Measurements from ENCODE around the gene CA5A. TPM values are rescaled to one million over a fixed set of nuclear protein-coding genes. Genes with fewer than 3 reads are reported as not detected.

CA5A gene
- polyA plus RNA-seq, 6 donors from 2014 or later, result not detected

GRCh38 chr16:87854907-87855683 lies 81.2 kb downstream of the CA5A start:
- Mint-ChIP-seq H3K9me3 (no peaks in the 10 kb centered on the region), H3K4me1 (peaks cover 0 to 16% (median 12%) of the 10 kb centered on the region in 3 donors), H3K4me3 (no peak overlapping the region), H3K27ac (peak overlapping the region in 2 of 6 donors; percentile 6 to 71), H3K36me3 (no peaks in the 10 kb centered on the region), H3K27me3 (no peaks in the 10 kb centered on the region)
- ATAC-seq (ENCODE audit: low read depth in 2 of 2) (no peak), DNase-seq (no peak)

DNA sequence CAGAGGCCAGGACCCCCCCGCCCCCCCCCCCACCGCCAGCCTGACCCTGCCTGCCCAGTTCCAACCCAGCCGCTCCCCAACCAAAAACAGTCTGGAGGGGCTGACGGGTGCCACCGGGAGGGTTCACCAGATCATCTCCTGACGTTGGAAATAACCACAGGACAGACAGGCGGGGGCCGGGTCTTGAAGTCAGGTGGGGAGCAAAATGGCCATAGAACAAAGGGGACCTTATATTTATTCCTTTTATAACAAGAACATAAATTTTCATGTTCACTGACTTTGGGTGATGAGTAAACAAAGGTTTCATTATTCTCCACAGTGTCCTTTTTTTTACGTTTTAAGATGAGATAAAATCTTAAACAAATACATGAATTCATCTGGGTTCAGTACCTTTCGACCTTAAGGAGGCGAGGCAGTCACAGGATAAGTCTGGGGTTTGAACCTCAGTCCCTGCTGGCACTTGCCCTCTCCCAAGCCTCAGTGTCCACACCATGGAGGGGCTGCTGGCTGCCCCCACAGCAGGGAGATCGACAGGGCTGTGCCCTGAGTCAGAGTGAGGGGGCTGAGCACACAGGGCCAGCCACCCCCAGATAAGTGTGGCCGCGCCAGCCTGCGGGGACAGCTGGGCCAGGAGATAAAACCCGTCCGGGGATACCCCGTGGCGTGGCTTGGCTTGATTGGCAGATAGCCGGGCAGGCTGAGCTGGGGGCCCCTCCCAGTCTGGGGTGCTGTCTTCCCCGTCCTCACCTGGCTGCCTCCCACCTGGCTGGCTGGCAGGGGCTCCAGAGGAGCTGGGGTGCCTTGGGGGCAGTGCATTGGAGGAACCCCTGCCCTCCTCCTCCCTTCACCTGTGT lies 82.0 kb downstream of the CA5A start:
- DNase-seq (no peak), ATAC-seq (ENCODE audit: low read depth in 2 of 2) (no peak)
- Mint-ChIP-seq H3K9me3 (no peaks in the 10 kb centered on the region), H3K27ac (peak overlapping the region in 1 of 6 donors; percentile 70), H3K4me1 (peaks cover 0 to 16% (median 12%) of the 10 kb centered on the region in 3 donors), H3K36me3 (no peaks in the 10 kb centered on the region), H3K4me3 (no peak overlapping the region), H3K27me3 (no peaks in the 10 kb centered on the region)

DNA sequence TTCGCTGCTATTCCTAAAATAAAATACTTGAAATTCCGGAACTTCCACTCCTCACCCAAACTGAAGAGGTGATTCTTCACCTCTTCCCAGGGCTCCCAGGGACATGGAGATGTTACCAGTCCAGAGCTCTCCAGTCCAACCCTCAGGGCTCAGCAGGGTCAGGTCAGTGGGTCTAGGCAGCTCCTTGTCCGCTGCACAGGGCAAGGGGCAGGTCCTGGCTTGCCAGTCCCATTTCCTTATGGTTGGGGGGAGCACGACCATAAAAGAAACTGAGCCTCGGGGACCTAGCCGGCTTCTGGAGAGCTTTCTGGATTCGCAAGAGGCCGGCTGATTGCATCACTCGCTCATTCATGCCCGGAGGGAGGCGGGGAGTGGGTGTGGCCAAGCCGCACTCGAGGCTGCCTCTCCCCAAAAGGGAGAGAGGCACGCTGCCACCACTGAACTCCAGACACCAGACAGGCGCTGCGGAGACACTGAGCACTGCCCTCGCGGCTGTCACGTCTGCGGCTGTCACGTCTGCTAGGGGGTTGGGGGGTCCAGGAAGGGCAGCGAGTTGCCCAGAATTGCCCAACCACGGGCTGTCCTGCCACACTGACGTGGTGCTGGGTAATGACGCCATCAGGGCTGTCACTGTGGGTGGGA lies 82.8 kb downstream of the CA5A start:
- peak overlapping the region in 2 of 8 donors; percentile 30 to 41 for H3K4me3 Mint-ChIP-seq
- peak; percentile 52 for DNase-seq
- no peaks in the 10 kb centered on the region for H3K36me3 Mint-ChIP-seq
- peak; percentile 75 to 77 for ATAC-seq (ENCODE audit: low read depth in 2 of 2)
- H3K27me3 Mint-ChIP-seq, result no peaks in the 10 kb centered on the region
- H3K27ac Mint-ChIP-seq, result peak overlapping the region in 2 of 6 donors; percentile 56 to 70
- H3K9me3 Mint-ChIP-seq, result no peaks in the 10 kb centered on the region
- H3K4me1 Mint-ChIP-seq, result peaks cover 0 to 16% (median 12%) of the 10 kb centered on the region in 3 donors

GRCh38 chr16:87851601-87852000 lies 84.7 kb downstream of the CA5A start:
- ATAC-seq (ENCODE audit: low read depth in 2 of 2) (no peak), DNase-seq (no peak)
- H3K4me3 Mint-ChIP-seq, result no peak overlapping the region
- peaks cover 0 to 13% (median 8%) of the 10 kb centered on the region in 3 donors for H3K4me1 Mint-ChIP-seq
- no peak overlapping the region for H3K27ac Mint-ChIP-seq
- H3K27me3 Mint-ChIP-seq, result no peaks in the 10 kb centered on the region
- no peaks in the 10 kb centered on the region for H3K9me3 Mint-ChIP-seq
- no peaks in the 10 kb centered on the region for H3K36me3 Mint-ChIP-seq

DNA sequence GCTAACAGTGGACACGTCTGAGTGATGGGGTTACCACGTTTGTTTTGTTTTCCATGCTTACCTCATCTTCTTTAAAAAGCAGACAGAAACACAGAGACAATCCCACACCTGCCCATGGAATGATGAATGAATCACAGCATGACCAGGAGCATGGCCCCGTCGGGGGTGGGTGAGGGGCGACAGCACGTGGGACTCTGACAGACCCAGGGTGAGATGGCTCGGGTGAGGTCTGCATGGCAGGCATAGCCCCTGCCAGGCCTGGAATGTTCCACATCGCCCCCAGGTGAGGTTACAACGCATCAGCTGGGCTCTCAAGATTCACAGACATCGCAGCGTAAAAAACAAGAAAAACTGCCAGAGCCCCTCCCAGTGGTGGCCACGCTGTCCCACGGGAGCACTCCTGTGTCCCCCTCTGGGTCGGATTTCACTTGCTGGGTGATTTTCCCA lies 85.2 kb downstream of the CA5A start:
- ATAC-seq (ENCODE audit: low read depth in 2 of 2) (no peak), DNase-seq (no peak)
- H3K4me3 Mint-ChIP-seq, result no peak overlapping the region
- H3K36me3 Mint-ChIP-seq, result no peaks in the 10 kb centered on the region
- no peaks in the 10 kb centered on the region for H3K9me3 Mint-ChIP-seq
- peaks cover 0 to 12% (median 6%) of the 10 kb centered on the region in 3 donors for H3K4me1 Mint-ChIP-seq
- no peaks in the 10 kb centered on the region for H3K27me3 Mint-ChIP-seq
- peak overlapping the region in 1 of 6 donors; percentile 56 for H3K27ac Mint-ChIP-seq

- Mint-ChIP-seq H3K27ac (no peak overlapping the region), H3K36me3 (no peaks in the 10 kb centered on the region), H3K9me3 (no peaks in the 10 kb centered on the region), H3K27me3 (no peaks in the 10 kb centered on the region), H3K4me1 (peaks cover 0 to 12% (median 6%) of the 10 kb centered on the region in 3 donors), H3K4me3 (no peak overlapping the region)
- peak; percentile 56 for DNase-seq
- ATAC-seq (ENCODE audit: low read depth in 2 of 2), result peak; percentile 60 to 62
Observed at GRCh38 chr16:87850009-87851006, 86.0 kb downstream of the CA5A start.

DNA sequence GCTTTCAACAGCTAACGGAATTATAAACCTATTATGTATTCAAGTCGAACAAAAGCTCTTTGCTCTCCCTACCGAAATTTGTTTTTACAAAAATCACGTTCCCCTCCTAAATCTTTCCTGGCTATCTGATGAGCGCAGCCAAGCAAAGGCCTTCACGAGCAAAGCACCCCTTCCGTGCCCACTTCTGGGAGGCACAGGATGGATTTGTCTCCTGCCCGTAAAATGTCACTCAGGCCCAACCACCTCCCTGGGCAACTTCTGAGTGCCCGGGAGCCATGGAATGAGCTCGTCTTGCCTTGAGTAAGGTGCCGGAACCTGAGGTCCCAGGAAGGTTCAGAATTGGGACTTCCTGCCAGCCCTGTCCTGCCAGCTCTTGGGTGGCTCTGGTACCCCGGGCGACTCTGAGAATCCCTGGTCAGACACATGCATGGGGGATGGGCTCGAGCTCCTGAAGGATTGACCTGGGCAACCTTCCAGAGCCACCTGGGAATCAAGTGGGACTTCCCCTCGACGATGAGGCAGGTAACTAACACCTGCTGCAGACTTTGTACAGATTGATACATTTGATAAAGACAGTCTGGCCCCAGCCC lies 86.8 kb downstream of the CA5A start:
- peaks cover 0 to 12% (median 6%) of the 10 kb centered on the region in 3 donors for H3K4me1 Mint-ChIP-seq
- ATAC-seq (ENCODE audit: low read depth in 2 of 2), result no peak
- no peaks in the 10 kb centered on the region for H3K9me3 Mint-ChIP-seq
- H3K36me3 Mint-ChIP-seq, result no peaks in the 10 kb centered on the region
- no peaks in the 10 kb centered on the region for H3K27me3 Mint-ChIP-seq
- H3K4me3 Mint-ChIP-seq, result no peak overlapping the region
- no peak for DNase-seq
- H3K27ac Mint-ChIP-seq, result peak overlapping the region in 2 of 6 donors; percentile 30 to 81

- H3K4me3 Mint-ChIP-seq, result no peak overlapping the region
- H3K27me3 Mint-ChIP-seq, result no peaks in the 10 kb centered on the region
- H3K27ac Mint-ChIP-seq, result no peak overlapping the region
- no peaks in the 10 kb centered on the region for H3K36me3 Mint-ChIP-seq
- H3K4me1 Mint-ChIP-seq, result peaks cover 0 to 12% (median 6%) of the 10 kb centered on the region in 3 donors
- ATAC-seq (ENCODE audit: low read depth in 2 of 2) (no peak), DNase-seq (no peak)
- no peaks in the 10 kb centered on the region for H3K9me3 Mint-ChIP-seq
Observed at GRCh38 chr16:87848676-87849345, 87.5 kb downstream of the CA5A start.

DNA sequence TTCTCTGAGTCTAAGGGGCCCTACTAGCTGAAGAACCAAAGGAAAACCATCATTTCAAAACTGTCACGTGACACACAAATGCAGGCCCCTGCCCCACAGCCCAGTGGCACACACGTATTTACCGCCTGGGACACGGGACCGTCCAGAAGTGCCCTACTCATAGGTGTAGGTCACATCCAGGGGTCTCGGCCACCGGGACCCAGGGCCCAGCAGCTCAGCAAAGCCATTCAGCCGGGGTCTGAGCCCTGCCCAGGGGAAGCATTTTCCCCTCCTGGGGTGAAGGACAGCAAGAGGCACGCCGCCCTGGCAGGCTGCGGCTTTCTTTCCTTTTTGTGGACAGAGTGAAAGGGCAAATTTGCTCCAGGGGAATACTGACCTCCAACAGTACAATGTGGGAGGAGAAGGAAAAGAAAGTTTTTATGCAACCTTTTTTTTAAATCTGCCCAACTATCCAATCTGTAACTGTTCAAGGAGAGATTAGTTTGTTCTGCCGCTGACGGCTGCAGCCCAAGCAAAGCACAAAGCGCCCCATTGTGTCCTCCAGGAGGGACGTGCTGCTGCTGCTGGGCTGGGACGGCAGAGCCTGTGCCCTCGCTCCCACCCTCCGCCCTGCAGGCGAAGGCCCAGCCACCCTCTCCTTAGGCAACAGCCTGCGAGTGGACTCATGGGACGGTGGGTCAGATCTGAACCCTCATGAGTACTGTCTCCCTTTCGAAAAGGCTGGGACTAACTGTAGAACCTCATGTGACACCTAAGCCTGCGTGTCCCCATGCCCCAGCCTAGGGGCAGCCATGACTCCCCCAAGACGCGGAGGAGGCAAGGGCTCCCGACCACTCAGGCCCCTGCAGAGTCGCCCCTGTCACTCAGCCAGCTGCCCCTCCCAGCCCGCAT lies 88.3 kb downstream of the CA5A start:
- no peak for ATAC-seq (ENCODE audit: low read depth in 2 of 2)
- Mint-ChIP-seq H3K36me3 (no peaks in the 10 kb centered on the region), H3K27ac (no peak overlapping the region), H3K4me3 (no peak overlapping the region), H3K27me3 (no peaks in the 10 kb centered on the region), H3K4me1 (peaks cover 3 to 10% (median 6%) of the 10 kb centered on the region in 3 donors), H3K9me3 (no peaks in the 10 kb centered on the region)
- DNase-seq, result no peak

- ATAC-seq (ENCODE audit: low read depth in 2 of 2) (no peak), DNase-seq (no peak)
- no peak overlapping the region for H3K27ac Mint-ChIP-seq
- no peak overlapping the region for H3K4me3 Mint-ChIP-seq
- no peaks in the 10 kb centered on the region for H3K9me3 Mint-ChIP-seq
- H3K36me3 Mint-ChIP-seq, result no peaks in the 10 kb centered on the region
- peaks cover 4 to 12% (median 8%) of the 10 kb centered on the region in 3 donors for H3K4me1 Mint-ChIP-seq
- H3K27me3 Mint-ChIP-seq, result no peaks in the 10 kb centered on the region
Observed at GRCh38 chr16:87847467-87847784, 88.9 kb downstream of the CA5A start.

DNA sequence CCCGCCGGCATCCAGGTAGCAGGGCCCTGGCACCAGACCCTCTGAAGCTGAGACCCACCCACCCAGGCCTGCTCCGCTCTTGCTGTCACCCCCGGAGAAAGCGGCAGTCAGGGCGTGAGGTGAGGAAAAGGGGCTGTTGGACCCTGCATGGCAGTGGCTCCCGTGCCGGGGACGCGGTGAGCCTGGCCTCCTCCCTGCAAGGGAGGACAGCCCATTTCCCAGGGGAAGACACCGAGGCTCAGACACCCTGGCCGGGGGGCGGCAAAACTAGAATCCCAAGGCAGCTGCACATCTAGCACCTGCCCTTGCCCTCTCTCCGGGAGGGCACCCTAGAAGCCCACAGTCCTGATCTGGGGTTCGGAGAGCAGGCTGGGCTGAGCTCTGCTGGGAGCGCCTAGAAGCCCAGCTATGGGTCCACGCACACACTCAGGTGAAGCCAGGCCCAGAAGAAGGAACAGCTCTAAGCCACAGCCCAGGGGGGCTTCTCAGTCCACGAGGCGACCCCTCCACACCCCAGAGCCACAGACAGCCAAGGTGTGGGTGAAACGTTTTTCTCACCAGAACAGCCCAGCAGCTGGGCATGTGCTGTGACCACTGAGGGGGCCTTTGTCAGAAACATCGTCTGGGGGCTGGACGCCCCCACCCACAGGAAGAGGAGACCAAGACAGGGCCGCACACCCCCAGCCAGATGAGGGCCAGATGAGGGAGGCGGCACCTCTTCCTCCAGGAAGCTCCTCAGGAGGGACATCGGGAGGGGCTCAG lies 89.4 kb downstream of the CA5A start:
- no peaks in the 10 kb centered on the region for H3K27me3 Mint-ChIP-seq
- H3K4me3 Mint-ChIP-seq, result no peak overlapping the region
- no peaks in the 10 kb centered on the region for H3K36me3 Mint-ChIP-seq
- ATAC-seq (ENCODE audit: low read depth in 2 of 2) (no peak), DNase-seq (no peak)
- peaks cover 4 to 14% (median 8%) of the 10 kb centered on the region in 3 donors for H3K4me1 Mint-ChIP-seq
- H3K9me3 Mint-ChIP-seq, result no peaks in the 10 kb centered on the region
- H3K27ac Mint-ChIP-seq, result no peak overlapping the region

Data from naive B cell (primary cell).